ENCODE data around the gene SIAH3. TPM values are rescaled to one million over a fixed set of nuclear protein-coding genes. Genes with fewer than 3 reads are reported as not detected.

SIAH3 gene
- total RNA-seq, 2 donors from 2014 or later, result not detected

GRCh38 chr13:45792827-45793303 lies 58.7 kb downstream of the SIAH3 start:
- DNase-seq, result no peak
- intact Hi-C loops (cut with DNase I), result no loop called here

GRCh38 chr13:45788011-45788410 lies 63.5 kb downstream of the SIAH3 start:
- no peaks in the 10 kb centered on the region for H3K4me1 ChIP-seq
- H3K9me3 ChIP-seq, result no peaks in the 10 kb centered on the region
- no peak overlapping the region for H3K27ac ChIP-seq
- intact Hi-C loops (cut with DNase I), result no loop called here
- DNase-seq, result no peak
- no peaks in the 10 kb centered on the region for H3K27me3 ChIP-seq
- H3K9ac ChIP-seq (ENCODE audit: low read depth in 2 of 2, low read length in 2 of 2), result no peak overlapping the region
- no peak overlapping the region for H3K4me3 ChIP-seq
- no peak for TF ChIP-seq CTCF (IDR thresholded peaks at IDR 0.05)
- no peaks in the 10 kb centered on the region for H3K36me3 ChIP-seq

More at GRCh38 chr13:45792827-45793303, 58.7 kb downstream of the SIAH3 start:
- Histone ChIP-seq H3K27ac (no peak overlapping the region), H3K36me3 (no peaks in the 10 kb centered on the region), H3K9me3 (no peaks in the 10 kb centered on the region), H3K4me3 (no peak overlapping the region), H3K4me1 (no peaks in the 10 kb centered on the region), H3K9ac (ENCODE audit: low read depth in 2 of 2, low read length in 2 of 2) (no peak overlapping the region), H3K27me3 (no peaks in the 10 kb centered on the region)
- TF ChIP-seq CTCF (IDR thresholded peaks at IDR 0.05), result no peak

GRCh38 chr13:45787346-45787745 lies 64.2 kb downstream of the SIAH3 start:
- no peak overlapping the region for H3K9ac ChIP-seq (ENCODE audit: low read depth in 2 of 2, low read length in 2 of 2)
- H3K36me3 ChIP-seq, result no peaks in the 10 kb centered on the region
- no peaks in the 10 kb centered on the region for H3K27me3 ChIP-seq
- intact Hi-C loops (cut with DNase I), result no loop called here
- H3K4me1 ChIP-seq, result no peaks in the 10 kb centered on the region
- no peak overlapping the region for H3K27ac ChIP-seq
- H3K4me3 ChIP-seq, result no peak overlapping the region
- H3K9me3 ChIP-seq, result no peaks in the 10 kb centered on the region
- no peak for DNase-seq
- no peak for TF ChIP-seq CTCF (IDR thresholded peaks at IDR 0.05)

GRCh38 chr13:45786293-45786920 lies 65.1 kb downstream of the SIAH3 start:
- intact Hi-C loops (cut with DNase I), result no loop called here
- no peaks in the 10 kb centered on the region for H3K9me3 ChIP-seq

More at GRCh38 chr13:45786293-45786920, 65.1 kb downstream of the SIAH3 start:
- DNase-seq, result no peak
- no peak for TF ChIP-seq CTCF (IDR thresholded peaks at IDR 0.05)
- Histone ChIP-seq H3K27me3 (no peaks in the 10 kb centered on the region), H3K9ac (ENCODE audit: low read depth in 2 of 2, low read length in 2 of 2) (no peak overlapping the region), H3K36me3 (no peaks in the 10 kb centered on the region), H3K27ac (no peak overlapping the region), H3K4me3 (no peak overlapping the region), H3K4me1 (peaks cover 2% of the 10 kb centered on the region)

Data from colonic mucosa (tissue), 4 donors.